GM20000 (cell line): Measurements from ENCODE around the gene SCRN2.

ENCODE experiments used
- DNase-seq: peaks from one replicate; pipeline ENCODE4 v3.0.0; 2012; ENCODE audit warnings: low spot score
- TF ChIP-seq, protein P1 (sequence below): IDR thresholded peaks from 2 replicates; pipeline ENCODE4 v1.5.1; 2012; ENCODE audit warnings: mild to moderate bottlenecking, control low read depth; ENCODE audit errors: extremely low read depth, missing control alignments

SCRN2 gene

GRCh38 chr17:47869114-47869513 lies 28.0 kb upstream of the SCRN2 start:
- no peak for DNase-seq
- TF ChIP-seq, protein P1, sequence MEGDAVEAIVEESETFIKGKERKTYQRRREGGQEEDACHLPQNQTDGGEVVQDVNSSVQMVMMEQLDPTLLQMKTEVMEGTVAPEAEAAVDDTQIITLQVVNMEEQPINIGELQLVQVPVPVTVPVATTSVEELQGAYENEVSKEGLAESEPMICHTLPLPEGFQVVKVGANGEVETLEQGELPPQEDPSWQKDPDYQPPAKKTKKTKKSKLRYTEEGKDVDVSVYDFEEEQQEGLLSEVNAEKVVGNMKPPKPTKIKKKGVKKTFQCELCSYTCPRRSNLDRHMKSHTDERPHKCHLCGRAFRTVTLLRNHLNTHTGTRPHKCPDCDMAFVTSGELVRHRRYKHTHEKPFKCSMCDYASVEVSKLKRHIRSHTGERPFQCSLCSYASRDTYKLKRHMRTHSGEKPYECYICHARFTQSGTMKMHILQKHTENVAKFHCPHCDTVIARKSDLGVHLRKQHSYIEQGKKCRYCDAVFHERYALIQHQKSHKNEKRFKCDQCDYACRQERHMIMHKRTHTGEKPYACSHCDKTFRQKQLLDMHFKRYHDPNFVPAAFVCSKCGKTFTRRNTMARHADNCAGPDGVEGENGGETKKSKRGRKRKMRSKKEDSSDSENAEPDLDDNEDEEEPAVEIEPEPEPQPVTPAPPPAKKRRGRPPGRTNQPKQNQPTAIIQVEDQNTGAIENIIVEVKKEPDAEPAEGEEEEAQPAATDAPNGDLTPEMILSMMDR = no peak

DNA sequence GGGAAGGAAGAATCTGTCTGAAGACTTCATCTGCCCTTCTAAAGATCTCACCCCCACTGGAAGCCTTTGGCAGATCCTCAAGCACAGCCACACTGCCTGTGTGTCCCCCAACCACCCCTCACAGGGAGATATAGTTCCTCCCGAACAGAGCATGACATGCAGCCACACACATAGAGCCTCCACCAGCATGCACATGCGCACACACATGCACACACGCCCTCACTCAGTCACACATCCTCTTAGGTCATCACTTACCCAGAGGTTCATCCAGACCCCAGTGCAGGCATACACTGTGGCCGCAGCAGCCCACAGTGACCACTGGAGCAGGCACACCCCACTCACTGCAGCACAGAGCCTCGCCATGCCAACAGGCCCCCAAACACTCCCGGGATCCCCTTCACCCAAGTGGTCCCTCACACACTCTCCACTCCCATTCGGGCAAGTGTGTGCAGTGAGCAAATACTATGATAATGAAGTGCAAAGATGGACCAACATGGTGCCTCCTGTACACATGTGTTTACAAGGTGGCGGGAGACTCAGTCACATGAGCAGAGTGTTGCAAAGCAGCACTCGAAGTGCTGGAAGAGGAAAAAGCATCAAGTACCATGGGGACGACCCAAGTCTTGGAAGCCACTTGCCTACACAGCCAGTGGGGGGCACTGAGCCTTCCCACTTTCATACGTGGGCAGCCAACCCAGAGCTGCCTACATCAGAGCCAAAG lies 26.9 kb upstream of the SCRN2 start:
- no peak for DNase-seq
- TF ChIP-seq, protein P1 = no peak

GRCh38 chr17:47866941-47867340 lies 25.9 kb upstream of the SCRN2 start:
- TF ChIP-seq, protein P1 = no peak

GRCh38 chr17:47864791-47865216 lies 23.7 kb upstream of the SCRN2 start:
- no peak for DNase-seq
- TF ChIP-seq, protein P1 = no peak

More at GRCh38 chr17:47866941-47867340, 25.9 kb upstream of the SCRN2 start:
- DNase-seq = no peak

DNA sequence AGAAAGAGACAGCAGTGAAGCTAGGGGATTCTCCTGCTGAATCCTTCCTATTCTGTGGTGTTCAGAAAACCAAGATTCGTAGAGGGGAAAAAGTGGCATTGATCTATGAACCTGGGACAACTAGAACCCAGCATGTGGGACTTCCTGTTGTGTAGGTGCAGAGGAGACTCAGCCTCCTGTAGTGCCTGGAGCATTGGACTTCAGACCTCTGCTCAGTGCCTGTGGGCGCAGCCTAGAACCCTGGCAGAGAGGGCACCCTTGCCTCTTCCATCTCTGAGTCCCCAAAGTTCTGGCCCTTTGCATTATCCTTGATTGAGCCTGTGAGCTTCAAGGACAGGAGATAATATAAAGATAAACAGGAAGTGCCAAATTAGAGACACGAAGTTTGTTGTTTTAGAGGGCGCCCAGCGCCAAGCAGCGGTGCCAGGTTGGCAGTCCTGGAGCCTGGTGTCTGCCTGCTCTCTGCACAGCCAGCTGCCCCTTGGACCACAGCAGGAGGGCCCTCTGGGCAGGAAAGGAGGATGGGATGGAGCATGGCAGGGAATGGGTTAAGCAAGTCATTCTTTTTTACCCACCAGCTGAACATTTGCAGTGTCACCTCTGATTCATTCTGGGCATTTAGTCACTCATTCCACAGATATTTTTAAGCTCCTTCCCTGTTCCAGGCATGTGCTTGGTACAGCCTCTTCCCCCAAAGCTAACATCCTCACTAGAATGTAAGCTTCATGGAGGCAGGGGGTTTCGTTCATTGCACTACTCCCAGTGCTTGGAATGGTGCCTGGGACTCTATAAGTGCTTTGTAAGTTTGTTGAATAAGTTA lies 21.8 kb upstream of the SCRN2 start:
- no peak for DNase-seq
- TF ChIP-seq, protein P1 = no peak

- TF ChIP-seq, protein P1 = no peak
- DNase-seq = no peak
Measured at GRCh38 chr17:47860386-47860785, 19.3 kb upstream of the SCRN2 start.

DNA sequence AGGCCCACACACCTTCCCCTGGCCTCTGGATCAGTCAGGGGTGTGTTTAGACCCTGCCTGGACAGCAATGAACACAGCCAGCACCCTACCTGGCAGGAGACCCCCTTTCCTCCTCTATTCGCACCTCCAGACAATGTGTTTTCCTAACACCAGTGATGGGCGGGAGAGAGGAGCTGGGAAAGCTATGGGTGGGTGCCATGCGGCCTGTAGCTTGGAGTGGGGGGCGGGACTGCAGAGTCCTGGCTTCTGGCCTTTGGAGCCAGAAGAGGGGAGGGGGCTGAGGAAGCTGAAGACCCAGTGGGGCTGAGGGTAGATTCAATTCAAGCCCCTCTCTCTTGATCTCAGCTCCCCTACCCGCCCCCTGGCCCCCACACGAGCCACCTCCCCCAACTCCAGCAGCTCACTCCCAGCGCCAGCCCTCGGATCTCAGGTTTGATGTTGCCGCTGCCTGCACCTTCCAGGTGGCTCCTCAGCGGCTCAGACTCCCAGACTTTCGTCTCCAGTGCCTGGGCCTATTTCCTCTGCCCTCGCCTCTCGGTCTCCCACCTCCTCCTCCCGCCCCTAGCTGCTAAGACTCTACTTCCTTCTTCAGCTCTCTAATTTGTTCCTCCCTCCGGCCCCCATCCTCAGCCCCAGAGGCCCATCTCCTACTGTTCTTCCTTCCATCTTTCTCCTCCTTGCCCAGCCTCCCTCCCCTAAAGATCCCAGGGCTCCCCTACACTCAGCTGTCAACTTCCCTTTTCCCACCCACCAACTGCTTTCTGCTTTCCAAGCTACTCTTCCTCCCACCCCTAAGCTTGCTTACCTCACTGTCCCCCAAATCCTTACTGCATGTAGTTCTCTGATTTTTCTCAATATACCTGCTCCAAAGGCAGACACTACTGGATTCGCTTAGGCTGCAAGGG lies 16.7 kb upstream of the SCRN2 start:
- TF ChIP-seq, protein P1 = no peak
- DNase-seq = no peak
